COLO668 (cell line): Measurements from ENCODE around the gene UCP1.
"Not testable (repeated sequence)": the region's sequence is repeated elsewhere in the genome, so short reads cannot be mapped to it uniquely, and the experiment has no call there.

Experiments
- DNase-seq: peaks from one replicate; lab custom pipeline; 2025; ENCODE audit not compliant: unreplicated experiment; lab: John Stamatoyannopoulos, UW

The UCP1 gene

GRCh38 chr4:140556372-140557085, 12.2 kb downstream of the UCP1 start:
- DNase-seq = no peak

DNA sequence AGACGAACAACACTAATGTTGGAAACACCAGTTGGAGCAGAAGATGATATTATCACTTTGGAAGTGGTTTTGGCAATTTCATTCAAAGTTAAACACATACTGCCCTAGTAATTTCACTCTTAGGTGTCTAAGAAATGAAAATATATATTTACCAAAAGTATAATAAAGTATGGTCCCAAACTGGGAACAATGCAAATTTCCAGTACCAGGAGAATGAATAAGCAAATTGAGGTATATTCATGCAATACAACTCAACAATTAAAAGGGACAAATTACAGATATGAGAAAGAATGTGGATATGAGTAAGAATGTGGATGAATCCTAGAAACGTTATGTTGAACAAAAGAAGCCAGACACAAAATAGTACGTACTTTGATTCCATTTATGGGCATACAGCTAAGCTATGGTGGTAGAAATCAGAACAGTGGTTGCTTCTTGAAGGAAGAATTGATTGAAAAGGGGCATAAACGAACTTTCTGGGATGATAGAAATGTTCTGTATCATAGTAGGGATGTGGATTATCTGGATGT, 34.7 kb downstream of the UCP1 start:
- no peak for DNase-seq

GRCh38 chr4:140529434-140529833, 39.3 kb downstream of the UCP1 start:
- DNase-seq = no peak

GRCh38 chr4:140523857-140524742, 44.7 kb downstream of the UCP1 start, which contains the start of gene ELMOD2:
Gene ELMOD2, plus strand, starts transcription at chr4:140524168. Its CDS starts 1,261 bp downstream, at chr4:140525429.
- peak; percentile 98 for DNase-seq

GRCh38 chr4:140523370-140523856, 45.3 kb downstream of the UCP1 start:
- no peak for DNase-seq

GRCh38 chr4:140515423-140515822, 53.3 kb downstream of the UCP1 start:
- DNase-seq = no peak

DNA sequence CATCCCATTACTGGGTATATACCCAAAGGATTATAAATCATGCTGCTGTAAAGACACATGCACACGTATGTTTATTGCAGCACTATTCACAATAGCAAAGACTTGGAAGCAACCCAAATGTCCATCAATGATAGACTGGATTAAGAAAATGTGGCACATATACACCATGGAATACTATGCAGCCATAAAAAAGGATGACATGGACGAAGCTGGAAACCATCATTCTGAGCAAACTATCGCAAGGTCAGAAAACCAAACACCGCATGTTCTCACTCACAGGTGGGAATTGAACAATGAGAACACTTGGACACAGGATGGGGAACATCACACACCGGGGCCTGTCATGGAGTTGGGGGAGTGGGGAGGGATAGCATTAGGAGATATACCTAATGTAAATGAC, 55.0 kb downstream of the UCP1 start:
- not testable (repeated sequence) for DNase-seq
